ENCODE results near the gene SMARCD2.

SMARCD2 gene

GRCh38 chr17:63848834-63849689 lies 6.6 kb upstream of the SMARCD2 start:
- DNase-seq: peak; percentile 95

GRCh38 chr17:63847525-63848249 lies 5.2 kb upstream of the SMARCD2 start:
- DNase-seq: no peak

- DNase-seq: no peak
Measured at GRCh38 chr17:63845509-63845908, 3.0 kb upstream of the SMARCD2 start.

- no peak for DNase-seq
Measured at GRCh38 chr17:63843910-63844677, 1.6 kb upstream of the SMARCD2 start.

- peak; percentile 29 for DNase-seq
Measured at GRCh38 chr17:63843387-63843888, 953 bp upstream of the SMARCD2 start.

GRCh38 chr17:63842173-63842539 lies 329 bp downstream of the SMARCD2 start:
- DNase-seq: peak; percentile 73

- DNase-seq: peak; percentile 87
Measured at GRCh38 chr17:63841350-63842172, 924 bp downstream of the SMARCD2 start.

GRCh38 chr17:63840591-63841349 lies 1.7 kb downstream of the SMARCD2 start:
- no peak for DNase-seq

- peak; percentile 56 for DNase-seq
Measured at GRCh38 chr17:63838631-63839171, 3.8 kb downstream of the SMARCD2 start.

- no peak for DNase-seq
Measured at GRCh38 chr17:63837962-63838600, 4.4 kb downstream of the SMARCD2 start.

GRCh38 chr17:63837480-63837879 lies 5.0 kb downstream of the SMARCD2 start:
- no peak for DNase-seq

GRCh38 chr17:63836811-63837210 lies 5.7 kb downstream of the SMARCD2 start:
- no peak for DNase-seq

GRCh38 chr17:63835167-63835720 lies 7.2 kb downstream of the SMARCD2 start:
- DNase-seq: no peak

- DNase-seq: peak; percentile 81
Measured at GRCh38 chr17:63834431-63835166, 7.9 kb downstream of the SMARCD2 start.

- DNase-seq: no peak
Measured at GRCh38 chr17:63833741-63834373, 8.6 kb downstream of the SMARCD2 start.

- DNase-seq: no peak
Measured at GRCh38 chr17:63833026-63833740, 9.3 kb downstream of the SMARCD2 start.

GRCh38 chr17:63832455-63832854 lies 10.0 kb downstream of the SMARCD2 start:
- DNase-seq: no peak

GRCh38 chr17:63832014-63832413 lies 10.5 kb downstream of the SMARCD2 start:
- no peak for DNase-seq

Measured in eye (tissue), 1 donor.